ENCODE results near the gene CTBP2. TPM values are rescaled to one million over a fixed set of nuclear protein-coding genes. Genes with fewer than 3 reads are reported as not detected.
"Not testable (repeated sequence)": the region's sequence is repeated elsewhere in the genome, so short reads cannot be mapped to it uniquely, and the experiment has no call there.

Gene CTBP2
- total RNA-seq, 1 experiment from 2014 or later = 77.8 TPM

- intact Hi-C loops (cut with micrococcal nuclease; ENCODE audit: unreplicated experiment) = loop anchor here (5.0 kb wide), 1 partner anchor 69 kb away; no protein-coding TSS in a partner anchor
- H3K4me3 ChIP-seq (ENCODE audit: low read depth, low read length, poor library complexity, severe bottlenecking) = no peak overlapping the region
- peaks cover 9% of the 10 kb centered on the region for H3K36me3 ChIP-seq (ENCODE audit: insufficient read depth, low read length, poor library complexity, severe bottlenecking)
- H3K27me3 ChIP-seq (replicated peaks; ENCODE audit: insufficient read depth, low read depth, low read length, poor library complexity) = no peaks in the 10 kb centered on the region
- H3K27ac ChIP-seq (ENCODE audit: low read depth, low read length, poor library complexity, severe bottlenecking) = peak overlapping the region; percentile 48
- TF ChIP-seq EZH2 (IDR thresholded peaks at IDR 0.05; ENCODE audit: borderline replicate concordance, low read depth, low read length, poor library complexity, severe bottlenecking) (no peak), CTCF (conservative IDR thresholded peaks at IDR 0.05; ENCODE audit: low read depth, low read length) (peak; percentile 91)
- ChIA-PET POLR2A (ENCODE audit: low non-redundant PET) (no interaction called here), CTCF (interaction anchor here (0.5 to 2.9 kb wide), 5 partner anchors 9 to 68 kb away, joined by 3 to 15 read pairs (median 7); no protein-coding TSS in a partner anchor)
- no peaks in the 10 kb centered on the region for H3K9me3 ChIP-seq (ENCODE audit: low read depth, low read length, poor library complexity, severe bottlenecking)
- peak; percentile 84 for DNase-seq (ENCODE audit: low spot score)
- no TSS peak for BruUV-seq (replicated peaks)
- peaks cover 63% of the 10 kb centered on the region for H3K4me1 ChIP-seq (ENCODE audit: insufficient read depth, low read length, poor library complexity, severe bottlenecking)
Measured at GRCh38 chr10:125060826-125061556, 99.4 kb downstream of the CTBP2 start.

DNA sequence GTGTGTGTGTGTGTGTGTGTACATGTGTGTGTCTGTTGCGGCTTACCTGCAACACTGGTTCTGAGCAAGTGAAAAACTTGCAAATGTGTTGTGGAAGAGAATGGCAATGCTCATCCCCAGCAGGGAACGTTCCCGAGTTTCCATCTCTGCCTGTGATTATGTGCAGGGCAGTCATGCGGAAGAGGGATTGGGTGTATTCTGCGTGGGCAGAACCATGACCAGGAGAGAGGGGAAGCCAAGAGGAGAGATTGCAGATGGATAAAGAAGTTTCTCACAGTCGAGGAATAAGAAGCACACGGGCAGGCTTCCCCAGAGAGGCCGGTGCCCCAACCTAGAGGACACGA, 99.9 kb downstream of the CTBP2 start:
- Histone ChIP-seq H3K27ac (ENCODE audit: low read depth, low read length, poor library complexity, severe bottlenecking) (peak overlapping the region; percentile 48), H3K4me1 (ENCODE audit: insufficient read depth, low read length, poor library complexity, severe bottlenecking) (peaks cover 65% of the 10 kb centered on the region)
- no TSS peak for BruUV-seq (replicated peaks)

DNA sequence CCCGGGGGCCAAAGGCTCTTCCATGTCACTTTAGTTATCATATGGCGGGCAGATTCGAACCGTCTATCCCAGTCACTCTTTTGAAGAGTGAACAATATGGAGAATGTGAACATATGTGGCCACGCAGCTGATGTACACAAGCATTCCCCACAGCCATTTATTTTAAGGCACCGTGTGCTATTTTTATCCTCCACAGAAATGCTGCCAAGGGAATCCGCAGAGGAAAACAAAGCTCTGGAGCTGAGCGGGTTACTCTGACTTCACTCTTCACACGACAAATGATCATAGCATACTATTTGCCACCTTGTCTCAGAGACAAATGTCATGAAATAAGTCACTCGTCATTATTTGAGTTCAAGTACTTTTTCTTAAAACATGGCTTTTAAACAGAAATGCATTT, 100.3 kb downstream of the CTBP2 start:
- POLR2A ChIA-PET (ENCODE audit: low non-redundant PET) = interaction anchor here (0.6 kb wide), 1 partner anchor 40 kb away, joined by 7 read pairs; no protein-coding TSS in a partner anchor
- no peak overlapping the region for H3K4me3 ChIP-seq (ENCODE audit: low read depth, low read length, poor library complexity, severe bottlenecking)
- H3K36me3 ChIP-seq (ENCODE audit: insufficient read depth, low read length, poor library complexity, severe bottlenecking) = peaks cover 9% of the 10 kb centered on the region
- no peaks in the 10 kb centered on the region for H3K27me3 ChIP-seq (replicated peaks; ENCODE audit: insufficient read depth, low read depth, low read length, poor library complexity)
- no TSS peak for BruUV-seq (replicated peaks)
- peaks cover 65% of the 10 kb centered on the region for H3K4me1 ChIP-seq (ENCODE audit: insufficient read depth, low read length, poor library complexity, severe bottlenecking)
- CTCF ChIA-PET = interaction anchor here (2.9 kb wide), 1 partner anchor 12 kb away, joined by 15 read pairs; no protein-coding TSS in a partner anchor
- DNase-seq (ENCODE audit: low spot score) = no peak
- H3K27ac ChIP-seq (ENCODE audit: low read depth, low read length, poor library complexity, severe bottlenecking) = no peak overlapping the region
- H3K9me3 ChIP-seq (ENCODE audit: low read depth, low read length, poor library complexity, severe bottlenecking) = no peaks in the 10 kb centered on the region
- intact Hi-C loops (cut with micrococcal nuclease; ENCODE audit: unreplicated experiment) = loop anchor here (5.0 kb wide), 1 partner anchor 68 kb away; no protein-coding TSS in a partner anchor
- no peak for TF ChIP-seq CTCF (conservative IDR thresholded peaks at IDR 0.05; ENCODE audit: low read depth, low read length)
- TF ChIP-seq EZH2 (IDR thresholded peaks at IDR 0.05; ENCODE audit: borderline replicate concordance, low read depth, low read length, poor library complexity, severe bottlenecking) = no peak

More for the DNA sequence above, 99.9 kb downstream of the CTBP2 start:
- no peak for TF ChIP-seq EZH2 (IDR thresholded peaks at IDR 0.05; ENCODE audit: borderline replicate concordance, low read depth, low read length, poor library complexity, severe bottlenecking)
- no peak for TF ChIP-seq CTCF (conservative IDR thresholded peaks at IDR 0.05; ENCODE audit: low read depth, low read length)
- intact Hi-C loops (cut with micrococcal nuclease; ENCODE audit: unreplicated experiment) = loop anchor here (5.0 kb wide), 1 partner anchor 68 kb away; no protein-coding TSS in a partner anchor
- Histone ChIP-seq H3K9me3 (ENCODE audit: low read depth, low read length, poor library complexity, severe bottlenecking) (no peaks in the 10 kb centered on the region), H3K36me3 (ENCODE audit: insufficient read depth, low read length, poor library complexity, severe bottlenecking) (peaks cover 9% of the 10 kb centered on the region), H3K4me3 (ENCODE audit: low read depth, low read length, poor library complexity, severe bottlenecking) (no peak overlapping the region), H3K27me3 (replicated peaks; ENCODE audit: insufficient read depth, low read depth, low read length, poor library complexity) (no peaks in the 10 kb centered on the region)
- DNase-seq (ENCODE audit: low spot score) = peak; percentile 54
- POLR2A ChIA-PET (ENCODE audit: low non-redundant PET) = no interaction called here
- CTCF ChIA-PET = interaction anchor here (2.9 kb wide), 1 partner anchor 12 kb away, joined by 15 read pairs; no protein-coding TSS in a partner anchor

- not testable (repeated sequence) for H3K27ac ChIP-seq (ENCODE audit: low read depth, low read length, poor library complexity, severe bottlenecking); BruUV-seq (replicated peaks)
Measured at GRCh38 chr10:125059348-125059747, 101.0 kb downstream of the CTBP2 start.

More at GRCh38 chr10:125059348-125059747, 101.0 kb downstream of the CTBP2 start:
- ChIA-PET POLR2A (ENCODE audit: low non-redundant PET) (interaction anchor here (0.6 kb wide), 1 partner anchor 39 kb away, joined by 7 read pairs; no protein-coding TSS in a partner anchor), CTCF (interaction anchor here (0.7 to 2.9 kb wide), 2 partner anchors 11 to 66 kb away, joined by 4 to 15 read pairs; no protein-coding TSS in a partner anchor)
- not testable (repeated sequence) for H3K36me3 ChIP-seq (ENCODE audit: insufficient read depth, low read length, poor library complexity, severe bottlenecking); H3K9me3 ChIP-seq (ENCODE audit: low read depth, low read length, poor library complexity, severe bottlenecking); DNase-seq (ENCODE audit: low spot score); H3K4me3 ChIP-seq (ENCODE audit: low read depth, low read length, poor library complexity, severe bottlenecking); H3K27me3 ChIP-seq (replicated peaks; ENCODE audit: insufficient read depth, low read depth, low read length, poor library complexity)
- intact Hi-C loops (cut with micrococcal nuclease; ENCODE audit: unreplicated experiment) = loop anchor here (10.0 kb wide), 1 partner anchor 95 kb away; no protein-coding TSS in a partner anchor
- peaks cover 65% of the 10 kb centered on the region for H3K4me1 ChIP-seq (ENCODE audit: insufficient read depth, low read length, poor library complexity, severe bottlenecking)
